ENCODE data around the gene CCBE1. TPM values are rescaled to one million over a fixed set of nuclear protein-coding genes. Genes with fewer than 3 reads are reported as not detected.

The CCBE1 gene
- total RNA-seq, 1 donor from 2014 or later = 1.8 TPM

DNA sequence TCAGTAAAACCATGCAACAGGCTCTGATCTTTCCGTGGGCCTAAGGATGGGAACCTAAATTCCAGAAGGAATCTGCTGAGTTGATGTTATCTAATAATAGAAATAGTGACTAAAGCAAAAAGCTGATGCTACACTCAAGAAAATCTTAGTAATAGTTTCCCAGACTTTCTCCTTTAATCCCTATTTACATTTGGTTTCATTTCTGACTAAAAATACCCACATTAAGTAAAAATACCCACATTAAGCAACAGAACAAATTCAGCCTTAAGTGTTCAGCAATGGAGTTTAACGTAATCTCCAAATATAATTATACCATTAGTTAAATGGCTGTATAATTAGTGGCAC is 50.3 kb downstream of the CCBE1 start:
- DNase-seq (ENCODE audit: low read depth) = no peak
- no peak overlapping the region for H3K4me3 ChIP-seq (ENCODE audit: low read depth, low read length)
- TF ChIP-seq, protein P1, sequence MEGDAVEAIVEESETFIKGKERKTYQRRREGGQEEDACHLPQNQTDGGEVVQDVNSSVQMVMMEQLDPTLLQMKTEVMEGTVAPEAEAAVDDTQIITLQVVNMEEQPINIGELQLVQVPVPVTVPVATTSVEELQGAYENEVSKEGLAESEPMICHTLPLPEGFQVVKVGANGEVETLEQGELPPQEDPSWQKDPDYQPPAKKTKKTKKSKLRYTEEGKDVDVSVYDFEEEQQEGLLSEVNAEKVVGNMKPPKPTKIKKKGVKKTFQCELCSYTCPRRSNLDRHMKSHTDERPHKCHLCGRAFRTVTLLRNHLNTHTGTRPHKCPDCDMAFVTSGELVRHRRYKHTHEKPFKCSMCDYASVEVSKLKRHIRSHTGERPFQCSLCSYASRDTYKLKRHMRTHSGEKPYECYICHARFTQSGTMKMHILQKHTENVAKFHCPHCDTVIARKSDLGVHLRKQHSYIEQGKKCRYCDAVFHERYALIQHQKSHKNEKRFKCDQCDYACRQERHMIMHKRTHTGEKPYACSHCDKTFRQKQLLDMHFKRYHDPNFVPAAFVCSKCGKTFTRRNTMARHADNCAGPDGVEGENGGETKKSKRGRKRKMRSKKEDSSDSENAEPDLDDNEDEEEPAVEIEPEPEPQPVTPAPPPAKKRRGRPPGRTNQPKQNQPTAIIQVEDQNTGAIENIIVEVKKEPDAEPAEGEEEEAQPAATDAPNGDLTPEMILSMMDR (conservative IDR thresholded peaks at IDR 0.05; ENCODE audit: low read depth, low read length) = no peak

DNA sequence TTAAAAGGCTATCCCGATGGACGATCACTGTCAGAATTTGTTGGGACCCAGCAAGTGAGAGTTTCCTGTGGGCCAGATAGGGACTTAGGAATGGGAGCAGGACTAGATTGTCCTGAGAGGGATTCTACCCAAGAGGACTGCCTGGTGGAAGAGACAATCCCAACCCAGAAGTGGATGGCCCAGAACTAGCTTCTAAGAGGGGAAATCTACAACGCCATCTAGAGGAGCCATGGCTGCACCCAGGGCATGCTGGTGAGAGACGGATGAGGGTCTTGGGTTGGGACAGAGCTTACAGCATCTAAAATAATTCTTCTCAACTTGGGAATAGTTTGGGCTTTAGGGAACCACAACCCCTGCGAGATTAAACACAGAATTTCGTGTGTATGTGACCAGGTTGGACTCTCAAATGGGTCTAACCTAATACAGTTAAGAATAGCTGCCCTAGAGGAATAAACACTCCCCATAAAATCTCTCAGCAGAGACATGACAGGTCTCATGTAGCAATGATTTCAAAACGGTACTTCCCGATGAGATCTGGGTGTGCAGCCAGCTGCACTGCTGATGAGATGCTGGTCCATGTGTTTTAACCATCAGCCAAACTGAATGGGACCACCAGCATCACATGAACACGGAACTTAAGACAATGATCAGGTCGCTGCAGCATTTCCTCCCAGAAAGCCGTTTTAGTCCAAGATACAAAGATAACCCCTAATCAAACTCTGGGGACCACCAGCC is 50.8 kb downstream of the CCBE1 start:
- no peak overlapping the region for H3K4me3 ChIP-seq (ENCODE audit: low read depth, low read length)
- no peak for DNase-seq (ENCODE audit: low read depth)
- TF ChIP-seq, protein P1 (conservative IDR thresholded peaks at IDR 0.05; ENCODE audit: low read depth, low read length) = no peak

- H3K4me3 ChIP-seq (ENCODE audit: low read depth, low read length) = no peak overlapping the region
- TF ChIP-seq, protein P1 (conservative IDR thresholded peaks at IDR 0.05; ENCODE audit: low read depth, low read length) = no peak
- DNase-seq (ENCODE audit: low read depth) = no peak
These were observed 53.5 kb downstream of the CCBE1 start for GRCh38 chr18:59643740-59644139.

GRCh38 chr18:59640721-59641120 is 56.5 kb downstream of the CCBE1 start:
- no peak overlapping the region for H3K4me3 ChIP-seq (ENCODE audit: low read depth, low read length)
- DNase-seq (ENCODE audit: low read depth) = no peak
- TF ChIP-seq, protein P1 (conservative IDR thresholded peaks at IDR 0.05; ENCODE audit: low read depth, low read length) = no peak

DNA sequence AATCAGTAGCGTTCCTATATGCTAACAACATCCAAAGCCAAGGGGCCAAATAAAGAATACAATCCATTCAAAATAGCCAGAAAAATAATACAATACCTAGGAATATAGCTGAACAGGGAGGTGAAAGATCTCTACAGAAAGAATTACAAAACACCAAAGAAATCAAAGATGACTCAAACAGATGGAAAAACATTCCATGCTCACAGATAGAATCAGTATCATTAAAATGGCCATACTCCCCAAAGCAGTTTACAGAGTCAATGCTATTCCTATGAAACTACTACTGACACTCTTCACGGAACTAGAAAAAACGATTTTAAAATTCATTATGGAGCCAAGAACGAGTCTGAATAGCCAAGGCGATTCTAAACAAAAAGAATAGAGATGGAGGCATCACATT is 57.4 kb downstream of the CCBE1 start:
- DNase-seq (ENCODE audit: low read depth) = no peak
- TF ChIP-seq, protein P1 (conservative IDR thresholded peaks at IDR 0.05; ENCODE audit: low read depth, low read length) = no peak
- H3K4me3 ChIP-seq (ENCODE audit: low read depth, low read length) = no peak overlapping the region

- TF ChIP-seq, protein P1 (conservative IDR thresholded peaks at IDR 0.05; ENCODE audit: low read depth, low read length) = no peak
- no peak overlapping the region for H3K4me3 ChIP-seq (ENCODE audit: low read depth, low read length)
- no peak for DNase-seq (ENCODE audit: low read depth)
These were observed 58.1 kb downstream of the CCBE1 start for GRCh38 chr18:59639136-59639535.

GRCh38 chr18:59633961-59634485 is 63.2 kb downstream of the CCBE1 start:
- TF ChIP-seq, protein P1 (conservative IDR thresholded peaks at IDR 0.05; ENCODE audit: low read depth, low read length) = no peak
- no peak for DNase-seq (ENCODE audit: low read depth)

More at GRCh38 chr18:59633961-59634485, 63.2 kb downstream of the CCBE1 start:
- no peak overlapping the region for H3K4me3 ChIP-seq (ENCODE audit: low read depth, low read length)

All from epithelial cell of proximal tubule (primary cell).